HFFc6 (cell line): Measurements from ENCODE around the gene LMF1. TPM values are rescaled to one million over a fixed set of nuclear protein-coding genes. Genes with fewer than 3 reads are reported as not detected.

Source experiments
- DNase-seq: peaks from one replicate; pipeline ENCODE4 v3.0.0-alpha.2; 2018
- H3K27ac Mint-ChIP-seq: 2 replicates; pipeline ENCODE4 v1.8.0; 2020; ENCODE audit warnings: mild to moderate bottlenecking, mixed read lengths
- H3K27me3 Mint-ChIP-seq: 2 replicates; pipeline ENCODE4 v1.8.0; 2021; ENCODE audit warnings: mild to moderate bottlenecking, moderate library complexity, mixed read lengths; ENCODE audit not compliant: insufficient read depth
- H3K36me3 Mint-ChIP-seq: 2 replicates; pipeline ENCODE4 v1.8.0; 2021; ENCODE audit warnings: low read depth, mixed read lengths
- H3K4me1 Mint-ChIP-seq: 2 replicates; pipeline ENCODE4 v1.8.0; 2020; ENCODE audit warnings: low read depth, mixed read lengths
- H3K4me3 Mint-ChIP-seq: 2 replicates; pipeline ENCODE4 v1.8.0; 2020; ENCODE audit warnings: mild to moderate bottlenecking, moderate library complexity, mixed read lengths
- H3K9me3 Mint-ChIP-seq: 2 replicates; pipeline ENCODE4 v1.8.0; 2020; ENCODE audit warnings: mild to moderate bottlenecking, mixed read lengths
- total RNA-seq, 6 experiments: library from RNA; stranded (reverse); fragmentation: NEBNext Ultra II Directional; extraction: Animal tissue kit (Norgen Biotek cat#: 25700); gene quantifications; 2 replicates in 1 of 6; 3 replicates in 5 of 6; pipeline ENCODE4 v1.2.3, GENCODE V29; 2021
- TF ChIP-seq, protein P1 (sequence below): fragments of 200-600 bp; sonication (generic); IDR thresholded peaks from 2 replicates; pipeline ENCODE4 v1.5.0; 2021; ENCODE audit warnings: antibody characterized with exemption, mild to moderate bottlenecking

Gene LMF1
- total RNA-seq, 6 experiments from 2014 or later = 10.9 to 19.3 (median 14.2) TPM

DNA sequence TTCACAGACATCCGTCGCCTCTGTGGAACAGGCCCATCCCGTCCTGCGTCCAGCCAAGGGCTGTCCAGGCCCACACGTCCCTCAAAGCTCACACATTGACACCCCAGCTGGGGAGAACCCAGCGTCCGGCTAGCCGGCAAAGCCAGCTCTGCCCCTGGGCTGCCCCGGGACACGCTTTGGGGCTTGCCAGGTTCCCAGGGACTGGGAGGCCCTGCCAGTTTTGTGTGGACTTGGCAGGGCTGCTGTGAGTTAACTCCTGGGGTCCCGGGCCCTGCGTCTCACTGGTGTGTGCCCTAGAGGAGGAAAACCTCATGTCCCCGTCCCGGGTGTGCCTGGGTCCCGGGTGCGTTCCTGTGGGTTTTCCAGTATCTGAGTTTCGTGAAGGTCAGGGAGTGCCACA, 17.1 kb upstream of the LMF1 start:
- no peak overlapping the region for H3K27ac Mint-ChIP-seq
- TF ChIP-seq, protein P1, sequence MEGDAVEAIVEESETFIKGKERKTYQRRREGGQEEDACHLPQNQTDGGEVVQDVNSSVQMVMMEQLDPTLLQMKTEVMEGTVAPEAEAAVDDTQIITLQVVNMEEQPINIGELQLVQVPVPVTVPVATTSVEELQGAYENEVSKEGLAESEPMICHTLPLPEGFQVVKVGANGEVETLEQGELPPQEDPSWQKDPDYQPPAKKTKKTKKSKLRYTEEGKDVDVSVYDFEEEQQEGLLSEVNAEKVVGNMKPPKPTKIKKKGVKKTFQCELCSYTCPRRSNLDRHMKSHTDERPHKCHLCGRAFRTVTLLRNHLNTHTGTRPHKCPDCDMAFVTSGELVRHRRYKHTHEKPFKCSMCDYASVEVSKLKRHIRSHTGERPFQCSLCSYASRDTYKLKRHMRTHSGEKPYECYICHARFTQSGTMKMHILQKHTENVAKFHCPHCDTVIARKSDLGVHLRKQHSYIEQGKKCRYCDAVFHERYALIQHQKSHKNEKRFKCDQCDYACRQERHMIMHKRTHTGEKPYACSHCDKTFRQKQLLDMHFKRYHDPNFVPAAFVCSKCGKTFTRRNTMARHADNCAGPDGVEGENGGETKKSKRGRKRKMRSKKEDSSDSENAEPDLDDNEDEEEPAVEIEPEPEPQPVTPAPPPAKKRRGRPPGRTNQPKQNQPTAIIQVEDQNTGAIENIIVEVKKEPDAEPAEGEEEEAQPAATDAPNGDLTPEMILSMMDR = no peak
- H3K27me3 Mint-ChIP-seq = peaks cover 11% of the 10 kb centered on the region
- no peak for DNase-seq
- no peak overlapping the region for H3K4me3 Mint-ChIP-seq
- H3K9me3 Mint-ChIP-seq = no peaks in the 10 kb centered on the region
- no peaks in the 10 kb centered on the region for H3K4me1 Mint-ChIP-seq
- no peaks in the 10 kb centered on the region for H3K36me3 Mint-ChIP-seq

DNA sequence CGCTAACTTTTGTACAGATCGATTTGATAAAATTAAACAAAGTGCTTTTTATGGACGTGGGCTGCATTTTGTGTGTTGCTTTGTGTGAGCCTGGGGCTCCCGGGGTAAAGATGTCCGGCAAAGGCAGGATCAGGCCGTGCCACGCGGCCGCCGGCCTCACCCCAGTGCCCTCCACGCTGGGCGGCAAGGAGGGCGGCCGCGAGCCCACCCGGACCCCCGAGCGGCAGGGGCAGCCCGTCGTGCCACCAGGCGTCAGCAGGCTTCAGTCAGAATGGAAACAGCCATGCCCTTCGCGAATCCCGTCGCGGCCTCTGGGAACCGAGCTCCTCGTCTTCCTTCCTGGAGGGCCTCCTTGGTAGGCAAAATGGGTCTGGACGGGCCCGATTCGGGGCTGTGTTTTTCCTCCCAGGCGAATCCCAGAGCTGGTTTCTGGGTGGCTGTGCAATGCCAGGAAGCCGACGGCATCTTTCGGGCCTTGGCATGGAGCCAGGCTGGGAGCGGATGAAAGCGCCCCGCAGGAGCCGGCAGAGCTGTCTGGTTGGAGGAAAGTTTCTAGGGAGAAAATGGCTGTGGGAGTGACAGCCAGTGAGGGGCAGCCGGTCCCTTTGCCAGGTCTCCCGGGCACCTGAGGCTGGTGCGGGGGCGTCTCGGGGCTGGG, 16.3 kb upstream of the LMF1 start:
- H3K27me3 Mint-ChIP-seq = peaks cover 15% of the 10 kb centered on the region

DNA sequence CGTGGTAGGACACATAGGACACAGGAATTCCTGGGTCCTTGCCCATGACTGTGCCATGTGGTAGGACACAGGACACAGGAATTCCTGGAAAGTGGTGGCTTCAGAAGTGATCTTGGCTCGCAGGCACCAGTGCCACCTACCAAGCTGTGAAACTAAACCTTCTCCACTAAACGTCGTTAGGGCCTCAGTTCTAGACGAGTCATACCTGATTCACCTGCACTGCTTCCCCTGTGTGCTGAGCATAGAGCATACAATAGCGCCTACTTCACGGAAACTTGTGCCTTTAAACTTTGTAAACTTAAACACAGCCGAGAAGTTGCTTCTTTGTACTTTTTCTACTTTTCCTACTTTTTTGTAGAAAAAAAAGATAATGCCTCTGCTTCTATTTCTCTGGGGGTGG, 15.6 kb upstream of the LMF1 start:
- Mint-ChIP-seq H3K36me3 (no peaks in the 10 kb centered on the region), H3K27me3 (peaks cover 14% of the 10 kb centered on the region), H3K27ac (no peak overlapping the region), H3K9me3 (no peaks in the 10 kb centered on the region), H3K4me3 (no peak overlapping the region), H3K4me1 (no peaks in the 10 kb centered on the region)
- no peak for DNase-seq
- TF ChIP-seq, protein P1 = no peak

More for the DNA sequence above, 16.3 kb upstream of the LMF1 start:
- TF ChIP-seq, protein P1 = no peak
- no peak for DNase-seq
- no peaks in the 10 kb centered on the region for H3K36me3 Mint-ChIP-seq
- H3K4me1 Mint-ChIP-seq = no peaks in the 10 kb centered on the region
- H3K4me3 Mint-ChIP-seq = no peak overlapping the region
- no peaks in the 10 kb centered on the region for H3K9me3 Mint-ChIP-seq
- no peak overlapping the region for H3K27ac Mint-ChIP-seq

DNA sequence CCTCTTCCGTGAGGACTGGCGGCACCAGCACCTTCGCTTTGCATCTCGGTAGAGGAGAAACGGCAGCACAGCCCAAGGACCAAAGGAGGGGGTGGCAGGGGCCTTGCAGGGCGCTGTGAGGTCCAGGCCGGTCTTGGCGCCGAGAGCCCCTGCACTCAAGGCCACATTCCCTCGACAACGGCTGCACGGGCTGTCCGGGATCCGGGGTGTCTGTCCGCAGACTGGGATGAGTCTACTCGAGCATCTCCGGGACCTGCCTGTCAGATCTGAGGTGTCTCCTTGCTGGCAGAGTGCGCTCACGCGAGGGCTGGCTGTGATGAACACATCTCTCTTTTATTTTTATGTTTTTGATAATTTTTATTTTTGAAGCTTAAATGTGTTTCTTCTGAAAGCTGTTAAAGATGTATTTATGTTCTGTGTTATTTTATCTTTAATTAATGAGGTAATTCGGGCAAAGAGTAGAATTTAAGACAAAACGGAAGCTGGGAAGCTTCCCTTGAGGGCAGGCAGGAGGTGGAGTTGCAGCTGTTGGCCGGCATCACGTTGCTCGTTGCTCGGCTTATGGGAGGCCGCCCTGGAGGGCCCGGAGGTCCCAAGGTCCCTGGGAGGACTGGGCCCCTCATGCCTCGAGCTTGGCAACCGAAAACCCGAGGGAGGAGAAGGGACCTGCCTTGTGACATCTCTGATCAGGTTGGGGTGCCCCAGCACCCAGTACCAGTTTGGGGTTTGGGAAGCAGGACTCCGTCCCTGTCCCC, 15.0 kb upstream of the LMF1 start:
- TF ChIP-seq, protein P1 = no peak
- Mint-ChIP-seq H3K9me3 (no peaks in the 10 kb centered on the region), H3K36me3 (no peaks in the 10 kb centered on the region), H3K4me1 (no peaks in the 10 kb centered on the region), H3K27ac (no peak overlapping the region), H3K4me3 (no peak overlapping the region), H3K27me3 (peaks cover 14% of the 10 kb centered on the region)
- no peak for DNase-seq

DNA sequence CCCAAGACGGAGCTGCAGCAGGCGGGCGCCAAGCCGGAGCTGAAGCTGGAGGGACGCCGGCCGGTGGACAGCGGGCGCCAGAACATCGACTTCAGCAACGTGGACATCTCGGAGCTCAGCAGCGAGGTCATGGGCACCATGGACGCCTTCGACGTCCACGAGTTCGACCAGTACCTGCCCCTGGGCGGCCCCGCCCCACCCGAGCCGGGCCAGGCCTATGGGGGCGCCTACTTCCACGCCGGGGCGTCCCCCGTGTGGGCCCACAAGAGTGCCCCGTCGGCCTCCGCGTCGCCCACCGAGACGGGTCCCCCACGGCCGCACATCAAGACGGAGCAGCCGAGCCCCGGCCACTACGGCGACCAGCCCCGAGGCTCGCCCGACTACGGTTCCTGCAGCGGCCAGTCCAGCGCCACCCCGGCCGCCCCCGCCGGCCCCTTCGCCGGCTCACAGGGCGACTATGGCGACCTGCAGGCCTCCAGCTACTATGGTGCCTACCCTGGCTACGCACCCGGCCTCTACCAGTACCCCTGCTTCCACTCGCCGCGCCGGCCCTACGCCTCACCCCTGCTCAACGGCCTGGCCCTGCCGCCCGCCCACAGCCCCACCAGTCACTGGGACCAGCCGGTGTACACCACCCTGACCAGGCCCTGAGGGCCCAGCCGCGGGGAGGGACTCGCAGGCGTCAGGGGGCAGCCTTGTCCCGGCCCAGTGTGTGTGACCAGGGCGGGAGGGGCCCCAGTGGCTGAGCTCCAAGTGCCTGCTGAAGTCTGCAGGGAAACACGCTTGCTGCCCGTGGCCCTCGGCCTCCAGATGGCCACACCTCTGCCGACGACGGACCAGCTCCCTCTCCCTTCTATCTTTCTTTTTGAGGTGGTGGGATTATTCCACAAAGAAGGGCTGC, 14.2 kb upstream of the LMF1 start:
- H3K4me1 Mint-ChIP-seq = no peaks in the 10 kb centered on the region
- TF ChIP-seq, protein P1 = no peak
- no peak for DNase-seq
- peaks cover 14% of the 10 kb centered on the region for H3K27me3 Mint-ChIP-seq
- no peak overlapping the region for H3K27ac Mint-ChIP-seq
- no peaks in the 10 kb centered on the region for H3K36me3 Mint-ChIP-seq
- H3K9me3 Mint-ChIP-seq = no peaks in the 10 kb centered on the region
- no peak overlapping the region for H3K4me3 Mint-ChIP-seq
